SU-DHL-6 (cell line): Measurements from ENCODE around the gene PPP2R2B.

Experiments
- EZH2phosphoT487 ChIP-seq: fragments of 200-600 bp; sonication (generic), shearing (Covaris generic); conservative IDR thresholded peaks from 2 replicates; pipeline ENCODE4 v1.6.1; 2018; ENCODE audit warnings: mild to moderate bottlenecking, antibody characterized with exemption, low read length, moderate library complexity, mixed read lengths
- TF ChIP-seq, protein P1 (sequence below): fragments of 200-600 bp; sonication (generic); IDR thresholded peaks from one replicate; pipeline ENCODE4 v1.5.1; 2017; ENCODE audit warnings: antibody characterized with exemption, mild to moderate bottlenecking, low read length, moderate library complexity; ENCODE audit not compliant: insufficient read depth, poor library complexity, severe bottlenecking

DNA sequence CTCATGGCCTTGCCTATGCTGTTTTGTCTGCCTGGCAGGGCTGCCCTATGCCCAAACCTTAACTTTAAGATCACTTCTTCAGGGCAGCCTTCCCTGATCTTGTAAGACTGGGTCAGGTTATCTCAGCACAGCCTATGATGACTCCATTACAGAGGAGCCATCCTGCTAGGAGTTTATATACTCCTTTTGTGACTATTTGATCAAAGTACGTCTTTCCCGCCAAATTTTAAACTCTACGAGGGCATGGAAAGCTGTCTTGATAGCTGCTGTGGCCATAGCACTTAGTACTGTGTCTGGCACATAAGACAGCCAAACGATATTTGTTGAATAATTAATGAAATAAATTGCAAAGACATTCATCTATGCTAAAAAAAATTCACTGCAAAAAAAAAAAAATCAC is 60.6 kb downstream of the PPP2R2B start:
- TF ChIP-seq, protein P1, sequence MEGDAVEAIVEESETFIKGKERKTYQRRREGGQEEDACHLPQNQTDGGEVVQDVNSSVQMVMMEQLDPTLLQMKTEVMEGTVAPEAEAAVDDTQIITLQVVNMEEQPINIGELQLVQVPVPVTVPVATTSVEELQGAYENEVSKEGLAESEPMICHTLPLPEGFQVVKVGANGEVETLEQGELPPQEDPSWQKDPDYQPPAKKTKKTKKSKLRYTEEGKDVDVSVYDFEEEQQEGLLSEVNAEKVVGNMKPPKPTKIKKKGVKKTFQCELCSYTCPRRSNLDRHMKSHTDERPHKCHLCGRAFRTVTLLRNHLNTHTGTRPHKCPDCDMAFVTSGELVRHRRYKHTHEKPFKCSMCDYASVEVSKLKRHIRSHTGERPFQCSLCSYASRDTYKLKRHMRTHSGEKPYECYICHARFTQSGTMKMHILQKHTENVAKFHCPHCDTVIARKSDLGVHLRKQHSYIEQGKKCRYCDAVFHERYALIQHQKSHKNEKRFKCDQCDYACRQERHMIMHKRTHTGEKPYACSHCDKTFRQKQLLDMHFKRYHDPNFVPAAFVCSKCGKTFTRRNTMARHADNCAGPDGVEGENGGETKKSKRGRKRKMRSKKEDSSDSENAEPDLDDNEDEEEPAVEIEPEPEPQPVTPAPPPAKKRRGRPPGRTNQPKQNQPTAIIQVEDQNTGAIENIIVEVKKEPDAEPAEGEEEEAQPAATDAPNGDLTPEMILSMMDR = no peak
- TF ChIP-seq EZH2phosphoT487 = no peak
